Fibroblast of villous mesenchyme (primary cell): ENCODE measurements around the gene SPATA31C2. TPM values are rescaled to one million over a fixed set of nuclear protein-coding genes. Genes with fewer than 3 reads are reported as not detected.
"Not testable (repeated sequence)": the region's sequence is repeated elsewhere in the genome, so short reads cannot be mapped to it uniquely, and the experiment has no call there.

Source experiments
- DNase-seq: peaks from one replicate; pipeline ENCODE4 v3.0.0-alpha.2; 2010; ENCODE audit warnings: low read depth
- H3K4me3 ChIP-seq: 2 replicates; pipeline ENCODE4 v1.5.1; 2011; ENCODE audit warnings: low read depth, mild to moderate bottlenecking, low read length
- total RNA-seq: library from RNA; depleted of rRNA; stranded (reverse); fragments of >200 nt; gene quantifications from 2 replicates; pipeline ENCODE4 v1.2.3, GENCODE V29; 2012
- TF ChIP-seq, protein P1 (sequence below): IDR thresholded peaks from 2 replicates; pipeline ENCODE4 v1.5.1; 2012; ENCODE audit warnings: low read depth, mild to moderate bottlenecking, low read length; ENCODE audit not compliant: insufficient read depth

The SPATA31C2 gene
- total RNA-seq, 1 donor: not detected

DNA sequence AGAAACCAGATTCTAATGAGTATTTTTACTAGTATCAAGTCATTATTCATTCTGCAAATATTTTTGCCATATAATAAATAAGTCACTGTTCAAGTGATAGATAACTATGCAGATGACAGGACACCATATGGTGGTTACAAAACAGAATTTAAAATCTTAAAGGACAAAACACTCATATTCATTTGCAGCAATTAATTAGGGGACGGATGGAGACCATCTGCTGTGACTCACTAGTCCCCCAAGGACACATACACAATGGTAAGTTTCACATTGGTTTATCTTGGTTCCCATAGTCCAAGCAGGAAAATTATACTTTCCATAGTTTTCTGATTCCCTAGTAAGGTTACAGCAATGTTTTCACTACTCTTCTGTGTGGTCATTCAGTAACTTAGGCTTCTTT is 28.4 kb upstream of the SPATA31C2 start:
- TF ChIP-seq, protein P1, sequence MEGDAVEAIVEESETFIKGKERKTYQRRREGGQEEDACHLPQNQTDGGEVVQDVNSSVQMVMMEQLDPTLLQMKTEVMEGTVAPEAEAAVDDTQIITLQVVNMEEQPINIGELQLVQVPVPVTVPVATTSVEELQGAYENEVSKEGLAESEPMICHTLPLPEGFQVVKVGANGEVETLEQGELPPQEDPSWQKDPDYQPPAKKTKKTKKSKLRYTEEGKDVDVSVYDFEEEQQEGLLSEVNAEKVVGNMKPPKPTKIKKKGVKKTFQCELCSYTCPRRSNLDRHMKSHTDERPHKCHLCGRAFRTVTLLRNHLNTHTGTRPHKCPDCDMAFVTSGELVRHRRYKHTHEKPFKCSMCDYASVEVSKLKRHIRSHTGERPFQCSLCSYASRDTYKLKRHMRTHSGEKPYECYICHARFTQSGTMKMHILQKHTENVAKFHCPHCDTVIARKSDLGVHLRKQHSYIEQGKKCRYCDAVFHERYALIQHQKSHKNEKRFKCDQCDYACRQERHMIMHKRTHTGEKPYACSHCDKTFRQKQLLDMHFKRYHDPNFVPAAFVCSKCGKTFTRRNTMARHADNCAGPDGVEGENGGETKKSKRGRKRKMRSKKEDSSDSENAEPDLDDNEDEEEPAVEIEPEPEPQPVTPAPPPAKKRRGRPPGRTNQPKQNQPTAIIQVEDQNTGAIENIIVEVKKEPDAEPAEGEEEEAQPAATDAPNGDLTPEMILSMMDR: no peak
- DNase-seq: no peak
- no peak overlapping the region for H3K4me3 ChIP-seq

DNA sequence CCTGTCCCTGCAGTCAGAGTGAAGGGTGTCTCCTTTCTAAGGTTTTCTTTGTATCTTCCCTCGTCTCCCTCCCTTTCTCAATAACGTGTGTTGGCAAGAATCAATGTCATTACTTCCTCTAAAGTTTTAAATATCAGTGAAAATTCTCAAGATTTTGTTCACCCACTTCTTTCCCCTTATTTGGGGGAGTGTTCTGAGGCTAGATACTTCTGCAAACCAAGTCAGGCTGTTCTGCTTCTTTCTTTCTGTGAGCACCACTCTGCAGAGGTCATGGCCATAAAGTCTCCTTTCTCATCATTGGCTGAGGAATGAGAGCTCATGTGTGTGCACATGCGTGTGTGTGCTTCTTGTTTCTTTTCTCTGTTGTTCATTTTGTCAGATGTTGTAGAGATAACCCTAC is 26.6 kb upstream of the SPATA31C2 start:
- DNase-seq: no peak
- H3K4me3 ChIP-seq: no peak overlapping the region
- TF ChIP-seq, protein P1: no peak

DNA sequence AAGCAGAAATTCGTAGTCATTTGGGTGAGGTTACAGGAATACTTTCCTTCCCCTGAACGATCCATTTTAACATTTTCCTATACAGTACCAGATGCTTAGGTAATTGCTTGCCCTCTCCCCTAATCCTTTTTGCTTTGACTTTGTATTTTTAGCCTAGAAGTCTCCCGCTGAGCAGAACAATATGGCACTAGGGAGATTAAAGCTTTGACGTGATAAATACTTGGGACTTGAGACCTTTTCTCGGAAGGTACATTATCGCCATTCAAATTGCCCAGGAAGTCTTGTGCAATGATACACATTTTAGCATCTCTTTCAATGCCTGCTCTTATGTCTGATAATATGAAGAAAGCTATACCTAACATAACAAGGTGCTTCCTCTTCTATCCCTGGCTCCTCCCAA is 22.9 kb upstream of the SPATA31C2 start:
- H3K4me3 ChIP-seq: no peak overlapping the region
- no peak for DNase-seq
- TF ChIP-seq, protein P1: no peak

DNA sequence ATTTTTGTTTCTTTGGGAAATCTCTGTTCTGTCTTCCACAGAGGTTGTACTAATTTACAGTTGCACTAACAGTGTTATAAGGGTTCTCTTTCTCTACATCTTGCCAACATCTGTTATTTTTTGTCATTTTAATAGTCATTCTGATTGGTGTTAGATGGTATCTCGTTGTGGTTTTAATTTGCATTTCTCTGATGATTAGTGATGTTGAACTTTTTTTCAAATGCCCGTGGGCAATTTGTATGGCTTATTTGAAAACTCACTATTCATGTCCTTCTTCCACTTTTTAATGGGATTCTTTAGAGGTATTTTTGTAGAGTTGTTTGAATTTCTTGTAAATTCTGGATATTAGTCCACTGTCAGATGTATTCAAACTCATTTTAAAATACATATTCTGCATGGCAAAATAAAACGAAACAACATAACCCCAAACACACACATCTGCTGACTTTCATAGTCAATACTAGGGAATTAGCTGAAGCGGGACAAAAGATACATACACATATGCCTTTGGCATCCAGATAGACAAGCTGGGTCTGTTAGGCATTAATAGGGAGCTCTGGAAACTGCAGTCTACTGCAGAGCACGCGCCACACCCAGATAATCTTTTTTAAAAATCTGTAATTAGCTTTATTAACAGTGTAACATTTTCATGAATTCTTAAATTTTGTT is 5.8 kb upstream of the SPATA31C2 start:
- TF ChIP-seq, protein P1: no peak
- no peak overlapping the region for H3K4me3 ChIP-seq
- DNase-seq: peak; percentile 17

DNA sequence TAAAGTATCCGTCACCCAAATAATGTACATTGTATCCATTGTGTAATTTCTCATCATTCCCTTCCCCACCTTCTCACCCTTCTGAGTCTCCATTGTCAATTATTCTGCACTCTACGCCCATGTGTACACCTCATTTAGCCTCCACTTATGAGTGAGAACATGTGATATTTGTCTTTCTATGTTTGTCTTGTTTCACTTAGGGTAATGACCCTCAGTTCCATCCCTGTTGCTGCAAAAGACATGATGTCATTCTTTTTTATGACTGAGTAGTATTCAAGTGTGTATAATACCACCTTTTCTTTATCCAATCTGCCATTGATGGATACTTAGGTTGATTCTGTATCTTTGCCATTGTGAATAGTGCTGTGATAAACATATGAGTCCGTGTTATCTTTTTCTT is 4.9 kb upstream of the SPATA31C2 start:
- H3K4me3 ChIP-seq: no peak overlapping the region
- TF ChIP-seq, protein P1: no peak
- DNase-seq: no peak

DNA sequence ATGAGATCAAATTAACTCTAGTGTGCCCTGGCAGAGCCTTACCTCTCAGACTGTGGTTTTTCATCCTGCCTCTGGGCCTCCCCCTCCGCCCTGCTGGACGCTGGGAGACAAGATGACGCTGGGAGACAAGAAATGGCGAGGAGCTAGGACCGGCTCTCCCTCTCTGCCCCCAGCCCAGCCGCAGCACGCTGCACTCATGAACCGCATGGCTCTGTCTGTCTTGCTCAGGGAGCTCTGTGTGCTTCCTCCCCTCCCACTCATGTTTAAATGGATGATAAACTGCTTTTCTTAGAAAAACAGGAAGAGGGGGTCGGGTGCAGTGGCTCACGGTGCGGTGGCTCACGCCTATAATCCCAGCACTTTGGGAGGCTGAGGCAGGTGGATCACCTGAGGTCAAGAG is 4.7 kb downstream of the SPATA31C2 start:
- DNase-seq, H3K4me3 ChIP-seq: not testable (repeated sequence)

DNA sequence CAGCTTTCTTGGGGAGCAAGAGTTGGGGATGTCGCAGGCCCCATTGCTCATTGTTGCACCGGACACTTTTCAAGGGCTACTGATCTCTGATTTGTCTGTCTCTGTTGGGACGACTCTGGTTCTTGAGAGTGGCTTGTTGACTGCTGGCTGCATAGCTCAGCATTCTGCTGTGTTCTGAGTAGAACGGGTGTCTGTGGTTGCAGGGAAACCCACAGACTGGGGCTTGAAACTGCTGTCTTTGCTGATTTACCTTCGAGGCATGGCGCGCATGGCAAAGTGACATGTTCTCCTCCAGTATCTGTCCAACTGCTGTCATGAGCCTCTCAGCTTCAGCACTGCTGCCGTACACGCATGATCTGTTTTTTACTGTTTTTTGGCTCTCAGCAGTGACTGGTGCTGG is 8.7 kb downstream of the SPATA31C2 start:
- not testable (repeated sequence) for H3K4me3 ChIP-seq, DNase-seq

DNA sequence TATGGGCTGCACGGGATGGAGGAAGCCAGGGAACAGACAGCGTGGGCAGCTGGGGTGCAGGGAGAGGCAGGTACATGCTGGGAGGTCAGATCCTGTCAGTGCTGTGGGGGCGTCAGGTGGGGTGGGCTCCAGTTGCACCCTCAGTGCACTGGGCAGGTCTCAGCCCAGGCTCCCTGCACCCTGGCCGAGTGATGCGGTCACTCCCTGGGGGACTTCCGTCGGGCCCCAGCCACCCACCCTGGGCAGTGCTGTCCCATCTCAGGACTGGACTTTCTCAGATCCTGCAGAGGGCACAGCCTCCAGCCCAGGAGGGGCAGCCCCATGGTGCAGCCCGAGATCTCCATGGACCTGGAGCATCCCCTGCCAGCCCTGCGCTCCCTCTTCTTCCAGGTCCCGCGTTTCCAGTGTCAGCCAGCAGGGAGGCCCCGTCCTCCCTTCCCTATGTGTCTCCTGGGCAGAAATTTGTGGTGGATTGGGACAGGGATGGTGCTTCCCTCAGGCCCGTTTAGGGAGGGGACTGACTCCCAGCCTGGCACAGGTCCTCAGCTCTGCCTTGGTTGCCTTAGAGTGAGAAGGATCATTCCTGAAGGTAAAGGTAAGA is 10.5 kb downstream of the SPATA31C2 start:
- H3K4me3 ChIP-seq, DNase-seq: not testable (repeated sequence)

DNA sequence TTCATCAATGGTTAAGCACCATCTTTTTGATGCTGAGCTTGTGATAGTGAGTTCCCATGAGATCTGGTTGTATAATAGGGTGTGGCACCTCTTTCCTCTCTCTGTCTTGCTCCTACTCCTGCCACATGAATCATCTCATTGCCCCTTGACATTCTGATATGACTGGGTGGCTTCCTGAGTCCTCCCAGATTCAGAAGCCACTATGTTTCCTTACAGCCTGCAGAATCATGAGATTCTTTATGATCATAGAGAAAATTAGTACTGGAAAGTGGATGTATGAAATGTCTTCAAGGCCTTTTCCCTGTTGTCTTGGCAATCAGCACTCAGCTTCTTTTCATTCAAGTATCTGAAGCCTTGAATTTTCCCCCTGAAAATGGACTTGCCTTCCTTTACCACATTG is 14.9 kb downstream of the SPATA31C2 start:
- DNase-seq, H3K4me3 ChIP-seq: not testable (repeated sequence)

DNA sequence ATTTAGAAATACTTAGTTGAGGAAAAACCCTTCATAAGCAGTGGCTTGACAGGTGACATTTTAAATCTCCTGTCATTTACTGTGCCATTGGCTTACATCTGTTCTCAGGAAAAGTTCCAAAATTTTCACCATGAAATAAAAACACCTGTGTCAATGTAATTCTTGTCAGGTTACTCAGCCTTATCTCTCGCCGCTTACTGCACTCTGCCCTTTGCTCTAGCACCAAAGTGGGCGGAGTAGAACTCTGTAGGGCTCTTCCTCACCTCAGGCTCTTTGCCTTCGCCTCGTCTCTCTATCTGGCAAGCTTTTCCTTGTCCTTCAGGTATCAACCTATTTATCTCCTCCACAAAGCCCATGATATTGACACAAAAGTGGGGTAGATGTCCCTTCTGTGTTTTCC is 20.2 kb downstream of the SPATA31C2 start:
- H3K4me3 ChIP-seq, DNase-seq: not testable (repeated sequence)

DNA sequence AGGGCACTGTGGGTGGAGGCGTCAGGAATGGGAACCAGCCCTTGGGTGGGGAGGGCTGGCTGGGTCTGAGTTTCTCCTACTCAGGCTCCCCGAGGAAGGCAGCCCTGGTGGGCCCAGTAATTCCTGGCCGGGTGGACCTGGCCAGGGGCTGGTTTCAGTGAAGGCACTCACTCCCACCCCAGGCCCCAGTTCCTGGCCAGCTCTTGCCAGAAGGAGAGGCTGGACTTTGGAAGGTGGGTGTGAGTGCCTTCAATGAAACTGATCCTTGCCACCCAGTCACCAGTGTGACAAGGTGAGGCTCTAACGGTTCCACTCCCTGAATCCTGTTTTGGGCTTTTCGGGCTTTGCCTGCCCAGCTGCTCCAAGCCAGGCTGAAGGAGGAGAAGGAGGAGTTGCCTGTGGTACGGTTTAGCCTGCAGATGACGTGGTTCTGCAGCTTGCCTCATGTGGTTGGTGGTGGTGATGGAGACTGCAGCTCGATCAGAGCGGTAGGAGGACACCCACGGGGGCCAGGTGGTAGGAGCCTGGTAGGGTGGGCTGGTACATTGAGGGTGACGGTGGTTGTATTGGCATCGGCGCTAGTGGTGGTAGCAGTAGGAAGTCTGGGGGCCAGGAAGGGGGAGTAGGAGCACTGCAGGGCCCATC is 23.2 kb downstream of the SPATA31C2 start:
- peak overlapping the region; percentile 40 for H3K4me3 ChIP-seq
- not testable (repeated sequence) for DNase-seq

DNA sequence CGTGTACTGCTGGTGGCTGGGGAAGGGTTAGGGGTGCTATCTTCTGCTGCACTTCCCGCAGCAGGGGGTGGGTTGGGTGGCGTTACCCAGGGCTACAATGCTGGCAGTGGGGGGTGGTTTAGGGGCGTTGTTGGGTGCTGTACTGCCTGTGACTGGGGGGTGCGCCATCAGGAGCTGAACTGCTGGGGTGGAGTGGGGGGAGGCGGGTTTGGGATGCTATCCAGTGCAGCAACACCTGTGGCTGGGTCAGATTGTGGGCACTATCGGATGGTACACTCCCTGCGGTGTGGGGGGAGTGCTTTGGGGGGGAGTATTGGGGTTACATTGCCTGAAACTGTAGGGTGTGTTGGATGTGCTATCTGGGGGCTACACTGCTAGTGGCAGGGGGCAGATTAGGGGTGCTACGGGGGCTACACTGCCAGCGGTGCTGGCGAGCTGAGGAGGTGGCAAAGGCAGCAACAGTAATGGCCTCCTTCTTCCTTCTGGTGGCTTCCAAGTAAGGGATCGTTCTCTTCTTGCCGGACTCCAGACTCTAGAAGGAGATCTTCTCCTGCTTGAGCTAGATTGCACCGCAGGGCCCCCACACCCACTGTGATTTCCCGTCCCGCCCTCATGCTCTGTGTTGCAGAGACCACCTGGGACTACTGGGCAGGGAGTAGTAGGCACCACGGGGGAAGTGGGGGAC is 23.9 kb downstream of the SPATA31C2 start:
- peak overlapping the region; percentile 40 for H3K4me3 ChIP-seq
- DNase-seq: not testable (repeated sequence)
